Vagina (tissue), 2 donors: Measurements from ENCODE around the gene TRMT5. TPM values are rescaled to one million over a fixed set of nuclear protein-coding genes. Genes with fewer than 3 reads are reported as not detected.
A peak's percentile ranks its signal among the peaks of the same experiment; 100 is the strongest.

ENCODE experiments used
- DNase-seq, 2 donors: peaks; one replicate each; pipeline ENCODE4 v3.0.0-alpha.2; 2017; ENCODE audit errors: extremely low spot score in 2 of 2
- H3K27ac ChIP-seq: fragments of 200-600 bp; sonication (generic); one replicate; pipeline ENCODE4 v1.5.1; 2019
- H3K27me3 ChIP-seq: fragments of 200-600 bp; sonication (generic); one replicate; pipeline ENCODE4 v1.5.1; 2019
- H3K36me3 ChIP-seq, 2 donors: fragments of 200-600 bp; sonication (generic); one replicate each; pipeline ENCODE4 v1.5.1; 2017 to 2019
- H3K4me1 ChIP-seq: fragments of 200-600 bp; sonication (generic); one replicate; pipeline ENCODE4 v1.5.1; 2019
- H3K4me3 ChIP-seq, 2 donors: fragments of 200-600 bp; sonication (generic); 1 replicate in 1 of 2; 2 replicates in 1 of 2; pipeline ENCODE4 v1.5.1; 2016 to 2019
- H3K9me3 ChIP-seq: fragments of 200-600 bp; sonication (generic); one replicate; pipeline ENCODE4 v1.5.1; 2019
- POLR2A ChIP-seq, 2 donors: fragments of 450-650 bp; IDR thresholded peaks; one replicate each; pipeline ENCODE4 v1.6.1; 2017; ENCODE audit warnings: antibody characterized with exemption in 2 of 2, mild to moderate bottlenecking in 2 of 2, moderate library complexity in 2 of 2
- POLR2AphosphoS5 ChIP-seq, 2 donors: sonication (generic); formaldehyde crosslinking; IDR thresholded peaks; one replicate each; pipeline ENCODE4 v1.9.0; 2017; ENCODE audit warnings: antibody characterized with exemption in 2 of 2, mild to moderate bottlenecking in 2 of 2, low read depth in 1 of 2; ENCODE audit not compliant: insufficient read depth in 1 of 2
- intact Hi-C: fragments of 100-400 bp; cut with DNase I; formaldehyde crosslinking; loops from one replicate; pipeline ENCODE4 v1.15.1; 2023
- total RNA-seq: library from RNA; depleted of rRNA; stranded (reverse); fragments of >200 nt; gene quantifications from one replicate; pipeline ENCODE4 v1.2.3, GENCODE V29; 2016
- TF ChIP-seq, protein P1 (sequence below), 3 experiments: fragments of 450-650 bp in 2 of 3; fragments of 200-600 bp in 1 of 3; sonication (generic) in 1 of 3; IDR thresholded peaks; one replicate each; pipeline ENCODE4 v1.5.1; 2017 to 2019; ENCODE audit warnings: antibody characterized with exemption in 3 of 3, mild to moderate bottlenecking in 2 of 3, moderate library complexity in 2 of 3

TRMT5 gene
- total RNA-seq, 1 donor from 2014 or later = 2.9 TPM

DNA sequence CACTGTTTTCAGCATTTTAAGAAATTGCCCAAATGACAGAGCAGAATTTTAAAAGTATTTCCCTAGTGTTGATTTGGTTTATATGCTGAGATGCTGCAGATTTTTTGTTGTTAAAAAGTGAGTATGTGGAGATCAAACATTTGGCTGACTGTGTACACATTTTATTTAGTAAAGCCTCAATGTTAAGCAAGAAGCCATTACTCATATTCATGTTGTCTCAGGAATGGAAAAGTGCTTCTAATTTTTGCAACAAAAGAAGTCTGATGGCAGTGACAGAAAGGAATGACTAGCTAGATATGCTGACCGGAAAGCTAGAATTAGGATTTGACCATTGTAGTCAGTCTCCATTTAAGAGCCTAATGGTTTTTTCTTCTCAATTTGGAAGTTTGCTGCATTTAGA, 22.7 kb upstream of the TRMT5 start:
- intact Hi-C loops = no loop called here
- Histone ChIP-seq H3K36me3 (peaks cover 0 to under 1% of the 10 kb centered on the region in 2 donors), H3K27ac (no peak overlapping the region), H3K4me1 (no peaks in the 10 kb centered on the region), H3K4me3 (no peak overlapping the region), H3K27me3 (no peaks in the 10 kb centered on the region), H3K9me3 (no peaks in the 10 kb centered on the region)
- no peak for TF ChIP-seq POLR2AphosphoS5 (IDR thresholded peaks at IDR 0.05; ENCODE audit: insufficient read depth in 1 of 2, low read depth in 1 of 2)
- no peak for TF ChIP-seq POLR2A (IDR thresholded peaks at IDR 0.05)
- TF ChIP-seq, protein P1, sequence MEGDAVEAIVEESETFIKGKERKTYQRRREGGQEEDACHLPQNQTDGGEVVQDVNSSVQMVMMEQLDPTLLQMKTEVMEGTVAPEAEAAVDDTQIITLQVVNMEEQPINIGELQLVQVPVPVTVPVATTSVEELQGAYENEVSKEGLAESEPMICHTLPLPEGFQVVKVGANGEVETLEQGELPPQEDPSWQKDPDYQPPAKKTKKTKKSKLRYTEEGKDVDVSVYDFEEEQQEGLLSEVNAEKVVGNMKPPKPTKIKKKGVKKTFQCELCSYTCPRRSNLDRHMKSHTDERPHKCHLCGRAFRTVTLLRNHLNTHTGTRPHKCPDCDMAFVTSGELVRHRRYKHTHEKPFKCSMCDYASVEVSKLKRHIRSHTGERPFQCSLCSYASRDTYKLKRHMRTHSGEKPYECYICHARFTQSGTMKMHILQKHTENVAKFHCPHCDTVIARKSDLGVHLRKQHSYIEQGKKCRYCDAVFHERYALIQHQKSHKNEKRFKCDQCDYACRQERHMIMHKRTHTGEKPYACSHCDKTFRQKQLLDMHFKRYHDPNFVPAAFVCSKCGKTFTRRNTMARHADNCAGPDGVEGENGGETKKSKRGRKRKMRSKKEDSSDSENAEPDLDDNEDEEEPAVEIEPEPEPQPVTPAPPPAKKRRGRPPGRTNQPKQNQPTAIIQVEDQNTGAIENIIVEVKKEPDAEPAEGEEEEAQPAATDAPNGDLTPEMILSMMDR (IDR thresholded peaks at IDR 0.05) = no peak
- no peak for DNase-seq

DNA sequence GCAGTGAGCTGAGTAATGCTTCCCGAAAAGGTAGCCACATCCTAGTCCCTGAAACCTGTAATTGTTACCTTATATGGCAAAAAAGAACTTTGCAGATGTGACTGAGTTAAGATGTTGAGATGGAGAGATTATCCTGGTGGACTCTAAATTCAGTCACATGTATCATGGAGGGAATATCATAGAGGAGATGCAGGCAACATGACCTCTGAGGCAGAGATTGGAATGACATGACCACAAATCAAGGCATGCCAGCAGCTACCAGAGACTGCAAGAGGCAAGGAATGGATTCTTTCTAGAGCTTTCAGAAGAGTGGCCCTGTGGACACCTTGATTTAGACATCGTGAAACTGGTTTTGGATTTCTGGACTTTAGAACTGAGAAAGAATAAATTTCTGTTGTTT, 18.7 kb upstream of the TRMT5 start:
- peaks cover 0 to 7% of the 10 kb centered on the region in 2 donors for H3K36me3 ChIP-seq
- TF ChIP-seq POLR2A (IDR thresholded peaks at IDR 0.05) (no peak), POLR2AphosphoS5 (IDR thresholded peaks at IDR 0.05; ENCODE audit: insufficient read depth in 1 of 2, low read depth in 1 of 2) (no peak)
- TF ChIP-seq, protein P1 (IDR thresholded peaks at IDR 0.05) = no peak
- intact Hi-C loops = no loop called here
- no peak overlapping the region for H3K27ac ChIP-seq
- no peaks in the 10 kb centered on the region for H3K4me1 ChIP-seq
- H3K9me3 ChIP-seq = no peaks in the 10 kb centered on the region
- DNase-seq = no peak
- no peaks in the 10 kb centered on the region for H3K27me3 ChIP-seq
- H3K4me3 ChIP-seq = no peak overlapping the region

DNA sequence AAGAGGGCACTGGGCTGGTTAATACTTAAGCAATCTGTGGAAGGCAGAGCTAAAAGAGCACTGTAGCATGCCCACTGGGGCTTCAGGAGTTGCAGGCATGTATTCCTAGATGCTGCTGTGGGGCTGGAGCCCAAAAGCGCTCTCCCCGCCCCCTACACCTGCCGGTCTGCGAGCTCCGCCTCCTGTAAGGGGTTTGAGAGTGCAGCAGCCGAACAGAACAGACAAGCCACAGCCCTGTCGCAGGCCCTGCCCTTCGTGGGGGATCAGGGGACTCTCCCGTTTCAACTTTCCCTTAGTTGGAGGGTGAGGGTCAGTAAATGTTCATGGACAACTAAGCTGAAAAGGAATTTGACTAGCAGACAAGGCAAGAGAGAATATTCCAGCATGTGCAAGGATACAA, 17.7 kb upstream of the TRMT5 start:
- no peak for DNase-seq
- H3K9me3 ChIP-seq = no peaks in the 10 kb centered on the region
- intact Hi-C loops = no loop called here
- no peaks in the 10 kb centered on the region for H3K4me1 ChIP-seq
- H3K27ac ChIP-seq = no peak overlapping the region
- H3K27me3 ChIP-seq = no peaks in the 10 kb centered on the region
- H3K36me3 ChIP-seq = peaks cover 0 to 11% of the 10 kb centered on the region in 2 donors
- no peak overlapping the region for H3K4me3 ChIP-seq
- TF ChIP-seq, protein P1 (IDR thresholded peaks at IDR 0.05) = no peak
- no peak for TF ChIP-seq POLR2AphosphoS5 (IDR thresholded peaks at IDR 0.05; ENCODE audit: insufficient read depth in 1 of 2, low read depth in 1 of 2)
- TF ChIP-seq POLR2A (IDR thresholded peaks at IDR 0.05) = no peak

DNA sequence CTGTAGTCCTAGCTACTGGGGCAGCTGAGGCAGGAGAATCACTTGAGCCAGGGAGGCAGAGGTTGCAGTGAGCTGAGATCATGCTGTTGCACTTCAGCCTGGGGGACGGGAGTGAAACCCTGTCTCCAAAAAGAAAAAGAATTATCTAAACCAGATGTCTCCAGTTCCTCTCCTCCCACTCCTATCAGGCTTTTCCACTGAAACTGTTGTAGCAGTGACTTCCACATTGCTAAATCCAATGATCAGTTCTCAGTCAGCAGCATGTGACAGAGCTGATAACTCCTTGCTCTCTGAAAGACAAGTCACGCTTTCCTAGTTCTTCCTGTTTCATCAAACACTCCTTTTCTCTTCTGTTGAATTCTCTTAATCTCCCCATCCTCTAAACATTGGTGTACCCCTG, 8.7 kb upstream of the TRMT5 start:
- intact Hi-C loops = no loop called here

DNA sequence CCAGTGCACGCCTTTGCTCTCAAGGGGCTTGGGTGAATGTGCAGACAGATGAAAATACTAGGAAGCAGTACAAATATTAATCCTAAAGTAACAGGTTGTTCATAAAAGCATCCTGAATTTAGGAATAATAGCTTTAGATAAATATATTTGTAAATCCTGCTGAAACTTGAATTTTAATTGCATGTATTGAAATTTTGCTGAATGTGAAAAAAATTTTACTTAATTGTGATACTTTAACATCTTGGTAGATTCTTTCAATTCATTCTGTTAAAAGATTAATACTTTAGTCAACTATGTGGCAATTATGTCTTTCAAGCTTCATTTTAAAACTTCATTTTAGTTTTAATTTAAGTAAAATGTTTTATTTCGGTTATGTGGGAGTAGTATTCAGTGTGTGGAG, 5.6 kb upstream of the TRMT5 start:
- H3K4me3 ChIP-seq = no peak overlapping the region
- no peak for DNase-seq
- H3K27ac ChIP-seq = no peak overlapping the region
- H3K4me1 ChIP-seq = peaks cover 29% of the 10 kb centered on the region
- TF ChIP-seq, protein P1 (IDR thresholded peaks at IDR 0.05) = no peak
- TF ChIP-seq POLR2A (IDR thresholded peaks at IDR 0.05) (no peak), POLR2AphosphoS5 (IDR thresholded peaks at IDR 0.05; ENCODE audit: insufficient read depth in 1 of 2, low read depth in 1 of 2) (no peak)
- intact Hi-C loops = no loop called here
- no peaks in the 10 kb centered on the region for H3K36me3 ChIP-seq
- H3K9me3 ChIP-seq = no peaks in the 10 kb centered on the region
- H3K27me3 ChIP-seq = no peaks in the 10 kb centered on the region

More for the DNA sequence above, 8.7 kb upstream of the TRMT5 start:
- no peak for TF ChIP-seq POLR2A (IDR thresholded peaks at IDR 0.05)
- no peak for TF ChIP-seq POLR2AphosphoS5 (IDR thresholded peaks at IDR 0.05; ENCODE audit: insufficient read depth in 1 of 2, low read depth in 1 of 2)
- TF ChIP-seq, protein P1 (IDR thresholded peaks at IDR 0.05) = no peak
- H3K4me1 ChIP-seq = peaks cover 8% of the 10 kb centered on the region
- no peak for DNase-seq
- H3K9me3 ChIP-seq = no peaks in the 10 kb centered on the region
- no peak overlapping the region for H3K4me3 ChIP-seq
- peaks cover 0 to 4% of the 10 kb centered on the region in 2 donors for H3K36me3 ChIP-seq
- H3K27me3 ChIP-seq = no peaks in the 10 kb centered on the region
- H3K27ac ChIP-seq = peak overlapping the region; percentile 43
